Measurements from ENCODE around the gene HMG20B. TPM values are rescaled to one million over a fixed set of nuclear protein-coding genes. Genes with fewer than 3 reads are reported as not detected.

HMG20B gene
- total and polyA plus RNA-seq, 2 of the 8 experiments (the other 6 are each of a cell fraction or from before 2014, with no cell fraction given) = 42.9 to 74.2 TPM

- TF ChIP-seq TEAD4 (IDR thresholded peaks at IDR 0.05; ENCODE audit: low read depth, low read length) = no peak
- no peak for TF ChIP-seq SIRT6 (IDR thresholded peaks at IDR 0.05; ENCODE audit: low read length)
- TF ChIP-seq SP4 (IDR thresholded peaks at IDR 0.05; ENCODE audit: low read length) = no peak
- TF ChIP-seq SUZ12 (IDR thresholded peaks at IDR 0.05; ENCODE audit: low read length) = no peak
- no peak for TF ChIP-seq PHF8 (conservative IDR thresholded peaks at IDR 0.05; ENCODE audit: low read depth, low read length)
- TF ChIP-seq GABPA (IDR thresholded peaks at IDR 0.05; ENCODE audit: borderline replicate concordance, insufficient read depth, low read length) = no peak
These were observed 46.3 kb downstream of the HMG20B start (continued) for GRCh38 chr19:3618811-3619630.
